Left lung (tissue), 14 donors: ENCODE measurements around the gene MED27. TPM values are rescaled to one million over a fixed set of nuclear protein-coding genes. Genes with fewer than 3 reads are reported as not detected.

Source experiments
- ATAC-seq: fragments of 200-7000 bp; cut with Tn5 transposase; one replicate; pipeline ENCODE4 v1.9.1; 2020; ENCODE audit warnings: moderate library complexity
- DNase-seq, 4 donors: peaks; one replicate each; pipeline ENCODE4 v3.0.0-alpha.2; 2013 to 2020
- H3K27ac ChIP-seq, 2 donors: fragments of 200-600 bp; sonication (generic) in 1 of 2; one replicate each; pipeline versions ENCODE4 v1.5.0 to v1.8.0; 2020 to 2021
- H3K27me3 ChIP-seq, 2 donors: fragments of 200-600 bp; sonication (generic) in 1 of 2; one replicate each; pipeline versions ENCODE4 v1.5.0 to v1.8.0; 2020 to 2021
- H3K36me3 ChIP-seq, 2 donors: fragments of 200-600 bp; sonication (generic) in 1 of 2; one replicate each; pipeline versions ENCODE4 v1.5.0 to v1.8.0; 2020 to 2021
- H3K4me1 ChIP-seq, 2 donors: fragments of 200-600 bp; one replicate each; pipeline ENCODE4 v1.8.0; 2021
- H3K4me3 ChIP-seq, 2 donors: fragments of 200-600 bp; sonication (generic) in 1 of 2; one replicate each; pipeline versions ENCODE4 v1.5.0 to v1.8.0; 2020 to 2021; ENCODE audit warnings: mild to moderate bottlenecking in 1 of 2
- H3K9me3 ChIP-seq, 2 donors: fragments of 200-600 bp; sonication (generic) in 1 of 2; one replicate each; pipeline versions ENCODE4 v1.5.0 to v1.8.0; 2020 to 2021
- intact Hi-C, 2 donors: fragments of 100-400 bp; cut with DNase I; formaldehyde crosslinking; loops; one replicate each; pipeline versions ENCODE4 v1.11.2 to v1.14.2; 2022
- long read RNA-seq, 12 donors: library from polyadenylated mRNA in 2 of 12; unstranded in 2 of 12; transcript quantifications; one replicate each; pipeline ENCODE4 v2.0.0 and lab custom pipeline, GENCODE V29; 2019 to 2026
- polyA plus RNA-seq, 6 donors: library from polyadenylated mRNA; unstranded; fragments of 120-200 nt; gene quantifications; one replicate each; pipeline ENCODE4 v1.2.1, GENCODE V29; 2013; ENCODE audit not compliant: insufficient read length in 6 of 6
- total RNA-seq, 2 donors: library from RNA; stranded (reverse); fragmentation: NEBNext Ultra II Directional; extraction: Animal tissue kit (Norgen Biotek cat#: 25700); gene quantifications; one replicate each; pipeline ENCODE4 v1.2.1, GENCODE V29; 2021
- TF ChIP-seq, protein P1 (sequence below), 2 donors: fragments of 200-600 bp; sonication (generic) in 1 of 2; IDR thresholded peaks; one replicate each; pipeline versions ENCODE4 v1.5.0 to v1.8.0; 2021; ENCODE audit warnings: antibody characterized with exemption in 2 of 2
- donor health status: DM: no; HTN: yes; CAD: no.
- donor health status: DM: no; HTN: no; CAD: no.

The MED27 gene, protein sequence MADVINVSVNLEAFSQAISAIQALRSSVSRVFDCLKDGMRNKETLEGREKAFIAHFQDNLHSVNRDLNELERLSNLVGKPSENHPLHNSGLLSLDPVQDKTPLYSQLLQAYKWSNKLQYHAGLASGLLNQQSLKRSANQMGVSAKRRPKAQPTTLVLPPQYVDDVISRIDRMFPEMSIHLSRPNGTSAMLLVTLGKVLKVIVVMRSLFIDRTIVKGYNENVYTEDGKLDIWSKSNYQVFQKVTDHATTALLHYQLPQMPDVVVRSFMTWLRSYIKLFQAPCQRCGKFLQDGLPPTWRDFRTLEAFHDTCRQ
- 10 to 100 TPM; 12.5 to 18.1 TPM for total RNA-seq
- polyA plus RNA-seq, result 10 to 100 TPM; 14.8 to 18.6 (median 16.7) TPM
- long read RNA-seq, donor 1, transcript MED27-201 (8 exons, 1,431 nt), result major isoform, 17 of 17 reads
- long read RNA-seq, donor 1, partial matches to known transcripts, result 0 of 17 reads
- long read RNA-seq, donor 1, other reads (novel, unspliced or antisense), result 0 of 17 reads
- long read RNA-seq, donor 2, transcript MED27-201 (8 exons, 1,431 nt), result major isoform, 12 of 12 reads
- long read RNA-seq, donor 2, partial matches to known transcripts, result 0 of 12 reads
- long read RNA-seq, donor 2, other reads (novel, unspliced or antisense), result 0 of 12 reads
- long read RNA-seq, donor 3, transcript MED27-201 (8 exons, 1,431 nt), result major isoform, 8 of 8 reads
- long read RNA-seq, donor 3, partial matches to known transcripts, result 0 of 8 reads
- long read RNA-seq, donor 3, other reads (novel, unspliced or antisense), result 0 of 8 reads
- long read RNA-seq, donor 4, transcript MED27-201 (8 exons, 1,431 nt), result major isoform, 16 of 18 reads
- long read RNA-seq, donor 4, partial matches to known transcripts, result 0 of 18 reads
- long read RNA-seq, donor 4, other reads (novel, unspliced or antisense), result 2 of 18 reads
- long read RNA-seq, donor 5, transcript MED27-201 (8 exons, 1,431 nt), result major isoform, 6 of 6 reads
- long read RNA-seq, donor 5, partial matches to known transcripts, result 0 of 6 reads
- long read RNA-seq, donor 5, other reads (novel, unspliced or antisense), result 0 of 6 reads
- long read RNA-seq, donor 6, transcript MED27-201 (8 exons, 1,431 nt), result major isoform, 6 of 6 reads
- long read RNA-seq, donor 6, partial matches to known transcripts, result 0 of 6 reads
- long read RNA-seq, donor 6, other reads (novel, unspliced or antisense), result 0 of 6 reads
- long read RNA-seq, donor 7, transcript MED27-201 (8 exons, 1,431 nt), result major isoform, 5 of 5 reads
- long read RNA-seq, donor 7, partial matches to known transcripts, result 0 of 5 reads
- long read RNA-seq, donor 7, other reads (novel, unspliced or antisense), result 0 of 5 reads
- long read RNA-seq, donor 8, transcript MED27-201 (8 exons, 1,431 nt), result major isoform, 6 of 6 reads
- long read RNA-seq, donor 8, partial matches to known transcripts, result 0 of 6 reads
- long read RNA-seq, donor 8, other reads (novel, unspliced or antisense), result 0 of 6 reads
- long read RNA-seq, donor 9, partial matches to known transcripts, result 0 of 1 reads
- long read RNA-seq, donor 9, other reads (novel, unspliced or antisense), result 0 of 1 reads
- long read RNA-seq, donor 10, transcript MED27-201 (8 exons, 1,431 nt), result major isoform, 17 of 22 reads
- long read RNA-seq, donor 10, partial matches to known transcripts, result 1 of 22 reads
- long read RNA-seq, donor 10, other reads (novel, unspliced or antisense), result 3 of 22 reads
- long read RNA-seq, donor 11, transcript MED27-201 (8 exons, 1,431 nt), result major isoform, 13 of 14 reads
- long read RNA-seq, donor 11, partial matches to known transcripts, result 0 of 14 reads
- long read RNA-seq, donor 11, other reads (novel, unspliced or antisense), result 0 of 14 reads
- long read RNA-seq, donor 12, transcript MED27-201 (8 exons, 1,431 nt), result major isoform, 12 of 12 reads
- long read RNA-seq, donor 12, partial matches to known transcripts, result 0 of 12 reads
- long read RNA-seq, donor 12, other reads (novel, unspliced or antisense), result 0 of 12 reads

GRCh38 chr9:132079391-132080091 is at the start of gene MED27:
TSS of gene MED27 (minus strand) at chr9:132079867. CDS start at chr9:132079844, 23 bp downstream.
- Histone ChIP-seq H3K36me3 (peaks cover 0 to 27% of the 10 kb centered on the region in 2 donors), H3K27ac (peak within 1 kb of the TSS in 1 of 2 donors; percentile 61), H3K27me3 (peaks cover 0 to 9% of the 10 kb centered on the region in 2 donors), H3K4me3 (peak within 1 kb of the TSS; percentile 86 to 93), H3K4me1 (peaks cover 14 to 28% of the 10 kb centered on the region in 2 donors), H3K9me3 (no peaks in the 10 kb centered on the region)
- TF ChIP-seq, protein P1, sequence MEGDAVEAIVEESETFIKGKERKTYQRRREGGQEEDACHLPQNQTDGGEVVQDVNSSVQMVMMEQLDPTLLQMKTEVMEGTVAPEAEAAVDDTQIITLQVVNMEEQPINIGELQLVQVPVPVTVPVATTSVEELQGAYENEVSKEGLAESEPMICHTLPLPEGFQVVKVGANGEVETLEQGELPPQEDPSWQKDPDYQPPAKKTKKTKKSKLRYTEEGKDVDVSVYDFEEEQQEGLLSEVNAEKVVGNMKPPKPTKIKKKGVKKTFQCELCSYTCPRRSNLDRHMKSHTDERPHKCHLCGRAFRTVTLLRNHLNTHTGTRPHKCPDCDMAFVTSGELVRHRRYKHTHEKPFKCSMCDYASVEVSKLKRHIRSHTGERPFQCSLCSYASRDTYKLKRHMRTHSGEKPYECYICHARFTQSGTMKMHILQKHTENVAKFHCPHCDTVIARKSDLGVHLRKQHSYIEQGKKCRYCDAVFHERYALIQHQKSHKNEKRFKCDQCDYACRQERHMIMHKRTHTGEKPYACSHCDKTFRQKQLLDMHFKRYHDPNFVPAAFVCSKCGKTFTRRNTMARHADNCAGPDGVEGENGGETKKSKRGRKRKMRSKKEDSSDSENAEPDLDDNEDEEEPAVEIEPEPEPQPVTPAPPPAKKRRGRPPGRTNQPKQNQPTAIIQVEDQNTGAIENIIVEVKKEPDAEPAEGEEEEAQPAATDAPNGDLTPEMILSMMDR (IDR thresholded peaks at IDR 0.05), result no peak
- DNase-seq (peak; percentile 88 to 96 (median 94)), ATAC-seq (peak; percentile 98)
- intact Hi-C loops, result no loop called here

GRCh38 chr9:132127888-132128534 is 48.3 kb upstream of the MED27 start:
- Histone ChIP-seq H3K36me3 (no peaks in the 10 kb centered on the region), H3K9me3 (no peaks in the 10 kb centered on the region), H3K4me1 (no peaks in the 10 kb centered on the region), H3K27ac (no peak overlapping the region), H3K27me3 (peaks cover 10 to 81% of the 10 kb centered on the region in 2 donors), H3K4me3 (no peak overlapping the region)
- intact Hi-C loops, result no loop called here
- TF ChIP-seq, protein P1 (IDR thresholded peaks at IDR 0.05), result no peak
- ATAC-seq, result no peak
- DNase-seq, result no peak

- TF ChIP-seq, protein P1 (IDR thresholded peaks at IDR 0.05), result no peak
- H3K27ac ChIP-seq, result no peak overlapping the region
- ATAC-seq (no peak), DNase-seq (no peak)
- H3K27me3 ChIP-seq, result peaks cover 10 to 74% of the 10 kb centered on the region in 2 donors
- no peaks in the 10 kb centered on the region for H3K9me3 ChIP-seq
- intact Hi-C loops, result no loop called here
- H3K36me3 ChIP-seq, result no peaks in the 10 kb centered on the region
- H3K4me3 ChIP-seq, result no peak overlapping the region
- H3K4me1 ChIP-seq, result no peaks in the 10 kb centered on the region
Observed at GRCh38 chr9:132126680-132127236, 47.1 kb upstream of the MED27 start.
